ENCODE data around the gene ZDHHC14.

DNA sequence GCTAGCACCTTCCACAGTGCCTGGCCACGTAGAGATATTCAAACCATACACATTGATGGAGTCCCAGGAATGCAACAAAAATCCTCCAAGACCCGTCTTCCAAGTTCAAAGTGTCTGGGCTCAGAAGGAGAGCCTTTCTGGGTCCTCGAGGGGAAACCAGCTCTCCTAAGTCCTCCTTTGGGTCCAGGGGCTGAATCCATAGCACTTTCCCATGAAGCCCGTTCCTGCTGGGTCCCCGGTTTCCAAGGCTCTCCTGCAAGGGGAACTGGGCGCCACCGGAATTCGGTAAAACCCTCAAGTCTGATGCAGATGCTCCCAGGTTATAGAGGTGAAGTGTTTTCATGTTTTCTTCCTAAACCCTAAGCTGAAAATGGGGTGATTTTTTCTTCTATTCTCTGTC is 340.8 kb downstream of the ZDHHC14 start:
- TF ChIP-seq, protein P1, sequence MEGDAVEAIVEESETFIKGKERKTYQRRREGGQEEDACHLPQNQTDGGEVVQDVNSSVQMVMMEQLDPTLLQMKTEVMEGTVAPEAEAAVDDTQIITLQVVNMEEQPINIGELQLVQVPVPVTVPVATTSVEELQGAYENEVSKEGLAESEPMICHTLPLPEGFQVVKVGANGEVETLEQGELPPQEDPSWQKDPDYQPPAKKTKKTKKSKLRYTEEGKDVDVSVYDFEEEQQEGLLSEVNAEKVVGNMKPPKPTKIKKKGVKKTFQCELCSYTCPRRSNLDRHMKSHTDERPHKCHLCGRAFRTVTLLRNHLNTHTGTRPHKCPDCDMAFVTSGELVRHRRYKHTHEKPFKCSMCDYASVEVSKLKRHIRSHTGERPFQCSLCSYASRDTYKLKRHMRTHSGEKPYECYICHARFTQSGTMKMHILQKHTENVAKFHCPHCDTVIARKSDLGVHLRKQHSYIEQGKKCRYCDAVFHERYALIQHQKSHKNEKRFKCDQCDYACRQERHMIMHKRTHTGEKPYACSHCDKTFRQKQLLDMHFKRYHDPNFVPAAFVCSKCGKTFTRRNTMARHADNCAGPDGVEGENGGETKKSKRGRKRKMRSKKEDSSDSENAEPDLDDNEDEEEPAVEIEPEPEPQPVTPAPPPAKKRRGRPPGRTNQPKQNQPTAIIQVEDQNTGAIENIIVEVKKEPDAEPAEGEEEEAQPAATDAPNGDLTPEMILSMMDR (IDR thresholded peaks at IDR 0.05) = no peak
- no peak for TF ChIP-seq POLR2A (IDR thresholded peaks at IDR 0.05)

Measured in vagina (tissue), 2 donors.